Measurements from ENCODE around the gene PLPP1.
"Not testable (repeated sequence)": the region's sequence is repeated elsewhere in the genome, so short reads cannot be mapped to it uniquely, and the experiment has no call there.

The PLPP1 gene

DNA sequence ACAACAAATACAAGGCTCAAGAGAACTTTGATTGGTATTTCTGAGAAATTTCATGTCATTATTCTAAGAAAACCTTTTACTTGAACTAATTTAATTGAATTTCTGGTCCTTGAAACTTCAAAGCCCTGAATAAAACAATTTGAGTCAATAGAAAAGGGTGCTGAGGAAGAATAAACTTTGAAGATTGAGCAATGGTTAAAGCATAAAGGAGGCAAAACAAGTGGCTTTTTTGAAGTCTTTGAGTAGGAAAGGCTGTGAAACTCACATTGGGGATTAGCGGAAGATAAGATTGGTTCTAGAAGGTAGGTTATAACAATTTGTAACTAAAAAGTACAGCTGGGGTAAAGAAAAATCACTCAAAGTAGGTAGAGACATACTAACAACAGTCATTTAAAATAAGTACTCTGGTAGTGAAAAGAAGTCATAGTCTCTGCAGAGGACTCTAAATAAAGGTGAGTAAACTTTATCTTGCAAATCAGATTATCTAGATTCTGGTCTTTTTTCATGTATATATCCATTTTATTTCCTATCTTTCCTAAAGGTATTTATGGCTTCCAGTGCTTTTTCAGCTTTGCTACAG is 6.4 kb upstream of the PLPP1 start:
- DNase-seq, result no peak

DNA sequence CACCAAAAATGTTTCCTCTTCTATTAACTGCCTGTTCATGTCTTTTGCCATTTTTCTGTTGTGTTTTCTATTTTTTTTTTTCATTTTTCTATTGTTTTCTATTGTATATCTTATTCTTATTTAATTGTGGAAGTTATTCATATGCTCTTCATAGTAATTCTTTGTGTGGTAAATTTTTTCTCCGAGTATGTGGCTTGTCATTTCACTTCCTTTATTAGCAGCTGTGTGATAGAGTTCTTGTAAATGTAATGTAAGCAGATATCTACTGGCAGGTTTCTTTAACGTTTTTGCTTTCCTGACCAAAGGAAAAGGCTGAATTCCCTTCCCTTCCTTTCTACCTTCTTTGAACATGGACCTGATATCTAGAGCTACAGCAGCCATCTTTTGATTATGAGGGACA is 5.8 kb upstream of the PLPP1 start:
- no peak for DNase-seq

DNA sequence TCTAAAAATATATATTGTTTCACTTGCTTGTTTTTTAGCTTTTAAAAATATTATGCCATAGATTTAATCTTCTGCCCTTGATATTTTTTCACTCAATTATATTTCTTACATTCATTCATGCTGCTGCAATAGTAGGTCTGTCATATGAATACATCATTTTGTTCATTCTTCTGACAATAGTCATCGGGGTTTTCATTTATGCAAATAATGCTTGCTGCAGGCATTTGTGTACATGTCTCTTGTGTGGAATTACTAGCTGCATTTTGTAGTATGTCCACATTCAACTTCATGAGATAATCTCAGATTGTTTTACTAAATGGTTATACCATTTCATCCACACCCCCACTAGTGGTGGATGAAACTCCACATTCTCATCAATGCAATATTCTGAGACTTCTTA is 5.3 kb upstream of the PLPP1 start:
- DNase-seq, result no peak

- DNase-seq, result no peak
Observed at GRCh38 chr5:55538661-55539060, 3.9 kb upstream of the PLPP1 start.

DNA sequence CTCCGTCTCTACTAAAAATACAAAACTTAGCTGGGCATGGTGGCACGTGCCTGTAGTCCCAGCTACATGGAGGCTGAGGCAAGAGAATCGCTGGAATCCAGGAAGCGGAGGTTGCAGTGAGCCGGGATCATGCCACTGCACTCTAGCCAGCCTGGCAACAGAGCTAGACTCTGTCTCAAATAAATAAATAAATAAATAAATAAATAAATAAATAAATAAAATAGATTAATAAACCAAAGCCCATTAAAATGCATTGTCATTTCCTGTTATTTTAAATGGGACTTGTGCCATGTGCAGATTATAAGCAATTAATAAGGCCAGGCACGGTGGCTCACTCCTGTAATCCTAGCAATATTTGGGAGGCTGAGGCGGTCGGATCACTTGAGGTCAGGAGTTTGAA is 2.6 kb upstream of the PLPP1 start:
- not testable (repeated sequence) for DNase-seq

DNA sequence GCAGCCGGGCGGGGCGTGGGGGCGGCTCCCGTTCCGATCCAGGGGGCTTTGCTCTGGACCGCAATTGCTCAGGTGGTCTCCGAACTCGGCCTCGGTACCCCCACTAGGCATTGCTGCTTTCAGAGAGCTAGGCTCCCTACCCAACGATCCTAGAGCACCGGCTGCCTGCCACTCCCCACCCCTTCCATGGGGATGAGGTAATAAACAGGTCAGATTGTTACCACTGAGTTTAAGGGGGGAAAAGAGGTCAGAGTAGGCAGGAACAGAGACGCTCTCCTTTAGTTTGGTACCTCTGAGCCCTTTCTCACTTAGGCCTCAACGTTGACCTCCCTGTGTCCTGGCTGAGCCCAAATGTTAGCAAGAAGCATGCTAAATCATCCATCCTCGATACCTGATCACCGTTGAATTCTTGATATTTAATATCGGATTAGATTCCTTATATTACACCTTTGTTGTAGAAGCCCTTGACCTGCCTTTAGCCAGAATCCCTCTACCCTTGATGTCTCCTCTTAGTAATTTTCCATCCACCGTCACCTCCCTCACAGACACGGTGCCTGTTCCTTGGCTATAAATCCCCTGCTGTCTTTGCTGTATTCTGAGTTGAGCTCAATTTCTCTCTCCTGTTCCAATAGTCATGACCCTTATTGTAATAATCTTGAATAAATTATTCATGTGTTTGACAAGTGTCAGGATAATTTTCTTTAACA is 588 bp upstream of the PLPP1 start:
- no peak for DNase-seq

DNA sequence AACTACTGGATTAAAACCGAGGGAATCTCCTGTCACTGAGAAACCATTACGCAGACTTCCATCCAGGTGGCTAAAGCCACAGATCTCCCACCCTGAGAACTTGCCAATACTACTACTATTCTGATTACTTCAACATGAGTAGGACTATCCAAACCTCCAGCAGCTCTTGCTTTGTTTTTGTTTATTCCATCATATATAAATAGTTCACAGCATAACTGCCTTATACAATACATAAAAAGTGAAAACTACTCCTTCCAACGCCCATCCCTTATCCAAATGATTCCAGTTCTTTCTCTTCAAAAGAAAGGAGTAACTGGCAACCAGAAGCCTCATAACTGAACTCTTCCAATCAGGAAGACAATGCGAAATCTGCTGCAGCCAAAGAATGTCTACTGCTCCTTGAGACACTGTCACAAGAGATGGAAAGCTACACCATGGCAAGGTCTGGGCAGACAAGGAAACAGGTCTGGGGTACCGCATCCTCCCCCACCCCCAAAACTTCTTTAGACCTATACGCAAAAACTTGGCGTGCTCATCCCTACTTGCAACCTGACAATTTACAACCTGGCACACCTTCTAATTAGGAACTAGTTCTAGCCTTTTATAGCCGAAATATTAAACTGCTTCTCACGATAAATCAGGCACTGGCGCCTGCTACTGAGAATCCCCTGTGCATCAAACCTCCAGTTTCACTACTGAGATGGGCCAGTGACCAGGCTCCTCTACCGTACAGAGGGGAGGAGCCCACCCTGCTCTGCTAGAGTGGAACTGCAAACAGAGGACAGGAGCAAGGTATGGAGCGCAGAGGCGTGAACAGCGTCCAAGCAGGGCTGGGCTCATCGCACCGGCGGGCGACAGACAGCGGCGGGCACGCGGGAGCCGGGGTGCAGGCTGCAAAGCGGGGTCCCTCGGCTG is 986 bp downstream of the PLPP1 start:
- DNase-seq, result no peak

- DNase-seq, result no peak
Observed at GRCh38 chr5:55530669-55531068, 4.1 kb downstream of the PLPP1 start.

DNA sequence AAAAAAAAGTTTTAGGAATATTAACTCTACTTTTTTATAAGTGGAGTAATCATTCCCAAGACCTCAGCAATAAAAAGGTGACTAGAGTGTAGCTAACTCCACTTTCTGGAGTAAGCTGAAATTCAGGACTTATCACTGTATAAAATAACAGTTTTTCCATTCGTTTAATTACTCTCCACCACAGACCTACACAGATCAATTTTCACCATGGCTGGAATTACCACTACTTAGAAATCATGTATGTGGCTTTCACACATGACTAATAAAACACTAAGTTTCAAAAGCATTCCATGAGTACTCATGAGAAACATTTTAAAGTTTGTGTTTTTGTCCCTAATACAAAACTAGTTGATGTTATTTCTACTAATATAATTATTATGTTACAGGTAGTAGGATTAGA is 9.9 kb downstream of the PLPP1 start:
- no peak for DNase-seq

GRCh38 chr5:55523293-55523692 is 11.5 kb downstream of the PLPP1 start:
- no peak for DNase-seq

DNA sequence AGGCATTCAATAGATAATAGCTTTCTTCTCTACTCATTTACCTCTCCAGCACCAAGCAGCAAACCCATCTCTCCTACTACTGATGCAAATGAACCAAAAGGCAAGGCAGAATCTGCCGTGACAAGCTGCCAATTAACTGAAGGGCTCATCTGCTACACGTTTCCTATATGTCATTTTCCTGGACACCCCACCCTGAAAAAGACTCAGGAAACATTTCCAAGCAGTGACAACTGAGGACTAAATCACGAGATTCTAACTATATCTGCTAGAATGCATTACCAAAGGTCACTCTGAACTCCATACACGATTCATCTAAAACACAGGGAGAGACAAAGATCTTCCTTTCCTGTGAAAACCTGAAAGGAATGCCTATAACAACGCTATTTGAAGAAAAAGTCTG is 12.9 kb downstream of the PLPP1 start:
- DNase-seq, result no peak

GRCh38 chr5:55520117-55520839 is 14.5 kb downstream of the PLPP1 start:
- DNase-seq, result no peak

DNA sequence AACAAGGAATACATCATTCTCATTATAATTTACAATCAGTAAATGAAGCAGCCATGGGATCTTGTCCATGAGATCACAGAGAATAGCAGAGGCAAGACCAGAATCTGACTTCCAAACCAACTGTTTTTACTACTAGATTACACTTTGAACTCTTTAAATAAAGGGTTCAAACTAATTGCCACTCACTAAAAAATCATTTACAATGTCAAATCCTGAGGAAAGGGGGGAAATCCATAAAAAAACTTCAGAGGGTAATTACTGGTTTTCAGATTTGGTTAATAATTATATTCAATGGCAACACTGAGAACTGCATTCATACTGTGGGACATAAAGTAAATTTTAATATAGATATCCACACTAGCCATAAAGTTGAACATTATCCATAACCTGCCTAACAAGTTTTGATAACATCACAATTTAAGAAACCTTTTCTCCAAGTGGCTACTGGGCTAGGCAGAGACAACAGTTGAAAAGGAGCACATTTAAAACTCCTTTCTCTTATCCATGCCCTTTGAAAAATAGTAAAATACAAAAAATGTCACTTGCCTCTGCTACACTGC is 15.9 kb downstream of the PLPP1 start:
- DNase-seq, result no peak

GRCh38 chr5:55517804-55518203 is 17.0 kb downstream of the PLPP1 start:
- DNase-seq, result no peak

DNA sequence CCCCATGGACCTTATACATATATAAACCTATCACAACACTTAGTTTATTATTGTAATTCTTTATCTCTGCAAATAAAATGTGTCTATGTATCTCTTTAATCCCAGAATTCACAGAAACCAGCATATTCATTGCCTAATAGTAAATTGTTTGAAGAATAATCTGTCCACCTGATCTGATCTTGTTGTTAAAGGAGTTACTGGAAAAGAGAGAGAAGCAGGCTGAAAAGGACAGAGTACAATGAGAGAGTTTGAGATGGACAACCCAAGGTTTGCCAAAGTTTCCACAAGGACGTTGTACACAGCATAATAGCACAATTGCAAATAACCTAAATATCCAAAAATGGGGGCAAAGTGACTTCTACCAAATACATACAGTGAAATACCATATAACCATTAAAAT is 23.8 kb downstream of the PLPP1 start:
- DNase-seq, result no peak

GRCh38 chr5:55510523-55510880 is 24.3 kb downstream of the PLPP1 start:
- DNase-seq, result no peak

- no peak for DNase-seq
Observed at GRCh38 chr5:55509796-55510522, 24.8 kb downstream of the PLPP1 start.

- DNase-seq, result no peak
Observed at GRCh38 chr5:55509097-55509496, 25.7 kb downstream of the PLPP1 start.

GRCh38 chr5:55507574-55507973 is 27.2 kb downstream of the PLPP1 start:
- DNase-seq, result no peak

- not testable (repeated sequence) for DNase-seq
Observed at GRCh38 chr5:55505711-55506110, 29.1 kb downstream of the PLPP1 start.

DNA sequence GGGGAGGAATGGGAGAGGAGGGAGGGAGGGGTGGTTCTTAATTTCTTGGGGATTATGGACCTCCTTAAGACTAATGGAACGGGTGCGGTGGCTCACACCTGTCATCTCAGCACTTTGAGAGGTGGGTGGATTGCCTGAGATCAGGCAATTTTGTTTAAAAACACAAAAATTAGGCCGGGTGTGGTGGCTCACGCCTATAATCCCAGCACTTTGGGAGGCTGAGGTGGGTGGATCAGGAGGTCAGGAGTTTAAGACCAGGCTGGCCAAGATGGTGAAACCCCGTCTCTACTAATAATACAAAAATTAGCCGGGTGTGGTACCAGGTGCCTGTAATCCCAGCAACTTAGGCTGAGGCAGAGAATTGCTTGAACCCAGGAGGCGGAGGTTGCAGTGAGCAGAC is 30.8 kb downstream of the PLPP1 start:
- DNase-seq, result not testable (repeated sequence)

DNA sequence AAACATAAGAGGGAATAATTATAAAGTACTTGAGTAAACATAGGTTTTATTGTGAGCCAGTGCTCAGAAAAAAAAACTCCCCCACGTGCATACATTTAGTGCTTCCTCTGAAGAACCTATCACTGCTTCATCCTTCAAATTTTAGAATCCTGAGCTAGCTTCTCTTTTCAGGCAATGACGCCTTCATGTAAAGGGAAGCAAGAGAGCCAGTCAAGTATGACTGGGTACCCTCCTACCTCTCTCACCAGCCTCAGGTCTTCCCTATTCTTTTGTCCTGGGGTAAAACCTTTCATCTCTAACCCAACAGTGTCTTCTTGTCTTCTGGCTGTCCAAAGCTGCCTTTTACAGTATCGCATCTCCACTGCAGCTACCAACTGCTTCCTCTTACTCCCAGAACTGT is 32.0 kb downstream of the PLPP1 start:
- DNase-seq, result no peak

Data from NCI-H2107 (cell line).